GM19467 (cell line): Measurements from ENCODE around the gene GRIN2A.

Source experiments
- ATAC-seq: cut with Tn5 transposase; IDR thresholded peaks from one replicate; pipeline ENCODE4 v1.9.1; 2021; ENCODE audit warnings: mild to moderate bottlenecking, moderate library complexity; ENCODE audit not compliant: unreplicated experiment

Gene GRIN2A

GRCh38 chr16:9827062-9827752, 355.0 kb downstream of the GRIN2A start:
- no peak for ATAC-seq

- ATAC-seq: no peak
These were observed 355.6 kb downstream of the GRIN2A start for GRCh38 chr16:9826656-9827055.

- no peak for ATAC-seq
These were observed 357.8 kb downstream of the GRIN2A start for GRCh38 chr16:9824200-9825068.

- ATAC-seq: no peak
These were observed 358.7 kb downstream of the GRIN2A start for GRCh38 chr16:9823510-9823909.

GRCh38 chr16:9821970-9822369, 360.3 kb downstream of the GRIN2A start:
- ATAC-seq: no peak

- ATAC-seq: no peak
These were observed 360.9 kb downstream of the GRIN2A start for GRCh38 chr16:9821331-9821730.

GRCh38 chr16:9820476-9821246, 361.6 kb downstream of the GRIN2A start:
- ATAC-seq: no peak

GRCh38 chr16:9818702-9819101, 363.5 kb downstream of the GRIN2A start:
- no peak for ATAC-seq

- ATAC-seq: no peak
These were observed 364.6 kb downstream of the GRIN2A start for GRCh38 chr16:9817586-9817985.

GRCh38 chr16:9816644-9817043, 365.6 kb downstream of the GRIN2A start:
- no peak for ATAC-seq

GRCh38 chr16:9813665-9814064, 368.6 kb downstream of the GRIN2A start:
- no peak for ATAC-seq

GRCh38 chr16:9808210-9808609, 374.0 kb downstream of the GRIN2A start:
- no peak for ATAC-seq

- no peak for ATAC-seq
These were observed 374.9 kb downstream of the GRIN2A start for GRCh38 chr16:9807302-9807701.

GRCh38 chr16:9805109-9805508, 377.1 kb downstream of the GRIN2A start:
- ATAC-seq: no peak

- ATAC-seq: no peak
These were observed 380.1 kb downstream of the GRIN2A start for GRCh38 chr16:9802160-9802559.

- ATAC-seq: no peak
These were observed 380.6 kb downstream of the GRIN2A start for GRCh38 chr16:9801651-9802050.

- ATAC-seq: no peak
These were observed 382.0 kb downstream of the GRIN2A start for GRCh38 chr16:9800186-9800738.

GRCh38 chr16:9798952-9799580, 383.2 kb downstream of the GRIN2A start:
- no peak for ATAC-seq

- no peak for ATAC-seq
These were observed 383.8 kb downstream of the GRIN2A start for GRCh38 chr16:9798474-9798873.

- no peak for ATAC-seq
These were observed 384.9 kb downstream of the GRIN2A start for GRCh38 chr16:9797306-9797705.

- no peak for ATAC-seq
These were observed 388.6 kb downstream of the GRIN2A start for GRCh38 chr16:9793623-9794022.
